ENCODE results near the gene AK6.
"Not testable (repeated sequence)": the region's sequence is repeated elsewhere in the genome, so short reads cannot be mapped to it uniquely, and the experiment has no call there.

AK6 gene

GRCh38 chr5:69334793-69335268 is 34.5 kb downstream of the AK6 start:
- DNase-seq, result peak; percentile 76

DNA sequence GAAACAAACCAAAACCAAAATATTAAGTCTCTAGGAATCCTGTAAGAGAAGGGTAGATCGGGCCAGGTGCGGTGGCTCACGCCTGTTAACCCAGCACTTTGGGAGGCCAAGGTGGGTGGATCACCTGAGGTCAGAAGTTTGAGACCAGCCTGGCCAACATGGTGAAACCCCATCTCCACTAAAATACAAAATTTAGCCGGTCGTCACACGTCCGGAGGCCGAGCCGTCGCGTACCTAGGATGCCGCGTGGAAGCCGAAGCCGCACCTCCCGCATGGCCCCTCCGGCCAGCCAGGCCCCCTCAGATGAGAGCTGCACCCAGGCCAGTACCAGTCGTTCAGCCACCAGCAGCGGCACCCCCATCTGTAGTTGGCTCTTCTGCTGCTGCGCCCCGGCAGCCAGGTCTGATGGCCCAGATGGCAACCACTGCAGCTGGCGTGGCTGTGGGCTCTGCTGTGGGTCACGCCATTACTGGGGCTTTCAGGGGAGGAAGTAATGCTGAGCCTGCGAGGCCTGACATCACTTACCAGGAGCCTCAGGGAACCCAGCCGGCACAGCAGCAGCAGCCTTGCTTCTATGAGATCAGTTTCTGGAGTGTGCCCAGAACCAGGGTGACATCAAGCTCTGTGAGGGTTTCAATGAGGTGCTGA is 35.5 kb downstream of the AK6 start:
- not testable (repeated sequence) for DNase-seq

GRCh38 chr5:69331528-69332445 is 37.5 kb downstream of the AK6 start:
- no peak for DNase-seq

DNA sequence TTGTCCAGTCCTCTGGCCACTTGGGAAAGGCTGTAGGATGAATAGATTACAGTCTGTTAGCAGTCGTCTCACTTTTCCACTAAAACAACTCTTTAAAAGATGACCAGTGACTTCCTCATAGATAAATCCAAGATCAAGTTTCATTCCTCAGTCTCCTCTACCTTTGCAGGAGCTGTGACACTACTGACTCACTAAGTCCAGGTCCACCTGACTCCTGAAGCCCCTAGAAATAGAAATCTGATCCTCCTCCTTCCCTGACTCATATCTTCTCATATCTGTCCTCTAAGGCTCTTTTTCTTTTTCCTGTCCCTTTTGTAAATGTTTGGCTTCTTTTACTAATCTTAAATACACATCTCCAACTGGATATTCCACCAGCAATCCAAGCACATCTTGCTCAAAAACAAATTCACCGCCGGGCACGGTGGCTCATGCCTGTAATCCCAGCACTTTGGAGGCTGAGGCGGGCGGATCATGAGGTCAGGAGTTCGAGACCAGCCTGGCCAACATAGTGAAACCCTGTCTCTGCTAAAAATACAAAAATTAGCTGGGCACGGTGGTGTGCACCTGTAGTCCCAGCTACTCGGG is 39.3 kb downstream of the AK6 start:
- DNase-seq, result no peak

DNA sequence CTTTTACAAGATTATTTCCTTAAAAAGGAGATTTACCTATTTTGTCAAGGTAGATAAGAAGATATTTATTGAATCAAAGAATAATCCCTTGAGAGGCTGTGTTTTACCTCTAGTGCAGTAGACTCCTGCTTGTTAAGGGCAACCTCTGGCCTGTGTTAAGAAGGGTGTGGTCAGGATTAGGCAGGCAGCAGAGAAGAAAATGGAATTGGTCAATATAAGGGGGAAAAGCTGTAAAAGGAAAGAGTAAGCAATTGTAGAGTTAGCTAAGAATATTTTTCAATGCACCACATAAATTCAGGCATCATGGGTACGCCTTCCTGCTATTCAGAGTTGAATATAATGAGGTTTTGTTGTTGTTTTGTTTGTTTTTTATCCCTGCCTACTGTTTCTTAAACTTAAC is 43.0 kb downstream of the AK6 start:
- DNase-seq, result no peak

GRCh38 chr5:69317391-69317790 is 51.9 kb downstream of the AK6 start:
- no peak for DNase-seq

GRCh38 chr5:69315972-69316371 is 53.3 kb downstream of the AK6 start:
- no peak for DNase-seq

DNA sequence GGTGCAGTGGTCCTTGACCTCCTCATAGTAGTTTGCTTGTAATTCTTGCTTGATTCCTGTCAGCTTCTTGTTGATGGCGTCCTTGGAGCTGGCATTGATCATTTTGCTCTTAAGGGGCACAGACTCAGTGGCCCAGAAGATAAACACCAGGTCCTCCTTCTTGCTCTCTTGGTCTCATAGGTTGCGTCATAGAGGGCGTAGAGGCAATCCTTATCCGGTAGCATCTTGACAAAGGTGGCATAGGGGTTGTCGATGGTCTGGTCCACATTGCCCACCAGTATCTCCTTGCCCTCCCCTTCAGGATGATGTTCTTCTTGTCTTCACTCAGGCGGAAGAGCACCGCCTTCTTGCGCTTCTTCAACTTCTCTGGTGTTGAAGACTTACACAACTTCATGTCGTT is 55.9 kb downstream of the AK6 start:
- DNase-seq, result no peak

DNA sequence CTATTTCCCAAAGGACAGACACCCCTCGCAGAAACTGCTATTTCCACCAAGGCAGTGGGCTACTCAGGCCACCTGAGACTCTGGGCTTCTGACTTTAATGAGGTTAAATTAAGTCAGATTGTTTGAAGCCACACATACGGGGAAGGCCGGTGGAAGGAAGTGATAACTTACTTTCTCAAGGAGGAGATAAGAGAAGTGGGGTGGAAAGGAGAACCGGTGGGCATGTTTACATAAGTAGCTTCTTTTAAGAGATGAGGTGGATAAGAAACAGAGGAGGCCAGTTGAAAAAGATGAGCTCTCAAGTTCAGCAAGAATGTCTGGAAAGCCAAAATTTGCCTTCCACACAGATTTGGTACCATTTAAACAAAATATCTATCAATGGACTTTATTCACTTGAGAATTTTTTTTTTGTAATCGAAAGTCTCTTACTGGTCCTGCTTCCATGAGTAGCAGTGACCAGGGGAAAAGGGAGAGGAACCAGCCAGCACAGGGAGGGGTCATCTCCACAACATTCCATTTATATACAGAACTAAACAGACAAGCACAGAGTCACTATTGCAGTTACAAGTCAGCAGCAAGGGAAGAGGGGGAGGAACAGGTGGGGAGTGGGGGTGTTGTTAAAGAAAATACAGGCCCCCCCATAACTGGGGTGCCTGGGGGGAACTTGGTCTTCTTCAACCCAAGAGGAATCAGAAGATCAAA is 56.7 kb downstream of the AK6 start:
- DNase-seq, result no peak

DNA sequence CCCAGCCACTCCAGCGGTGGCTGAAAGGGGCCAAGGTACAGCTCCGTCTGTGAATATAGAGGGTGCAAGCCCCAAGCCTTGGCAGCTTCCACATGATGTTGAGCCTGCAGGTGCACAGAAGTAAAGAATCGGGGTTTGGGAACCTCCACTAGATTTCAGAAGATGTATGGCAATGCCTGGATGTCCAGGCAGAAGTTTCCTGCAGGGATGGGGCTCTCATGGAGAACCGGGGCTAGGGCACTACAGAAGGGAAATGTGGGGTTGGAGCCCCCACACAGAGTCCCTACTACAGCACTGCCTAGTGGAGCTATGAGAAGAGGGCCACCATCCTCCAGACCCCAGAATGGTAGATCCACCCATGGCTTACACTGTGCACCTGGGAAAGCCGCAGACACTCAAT is 59.9 kb downstream of the AK6 start:
- DNase-seq, result no peak

DNA sequence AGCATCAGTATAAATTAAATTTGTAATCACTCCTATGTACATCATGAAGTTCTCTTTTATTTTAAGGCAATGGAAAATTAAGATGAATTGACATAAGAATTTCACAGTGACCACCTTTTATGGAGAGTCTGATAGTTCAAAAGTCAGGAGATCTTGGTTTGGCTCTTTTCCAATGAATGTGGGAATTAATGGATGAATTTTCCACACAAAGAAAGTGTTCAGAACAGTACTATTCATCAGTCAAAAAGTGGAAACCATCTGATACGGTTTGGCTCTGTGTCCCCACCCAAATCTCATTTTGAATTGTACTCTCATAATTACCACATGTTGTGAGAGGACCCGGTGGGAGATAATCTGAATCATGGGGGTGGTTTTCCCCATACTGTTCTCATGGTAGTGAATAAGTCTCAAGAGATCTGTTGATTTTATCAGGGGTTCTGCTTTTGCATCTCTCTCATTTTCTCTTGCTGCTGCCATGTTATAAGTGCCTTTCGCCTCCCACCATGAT is 61.2 kb downstream of the AK6 start:
- DNase-seq, result no peak

DNA sequence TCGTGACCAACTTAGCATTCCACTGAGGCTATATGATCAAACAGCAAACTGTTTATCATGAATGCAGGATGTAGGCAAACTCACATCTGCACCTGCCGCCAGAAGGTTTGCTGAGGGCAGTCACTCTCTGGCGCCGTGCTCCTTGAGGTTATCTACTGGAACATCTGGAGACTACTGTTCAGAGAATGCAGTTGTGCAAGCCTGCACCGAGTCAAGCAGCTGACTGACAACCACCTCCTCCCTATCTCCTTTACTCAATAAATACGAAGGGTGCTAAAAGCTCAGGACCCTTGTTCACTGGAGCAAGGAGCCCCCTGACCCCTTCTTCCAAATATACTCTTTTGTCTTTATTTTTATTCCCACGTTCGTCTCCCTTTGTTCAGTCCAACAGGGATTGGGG is 63.8 kb downstream of the AK6 start:
- no peak for DNase-seq
